NCI-H2227 (cell line): ENCODE data around the gene MAP3K12.
"Not testable (repeated sequence)": the region's sequence is repeated elsewhere in the genome, so short reads cannot be mapped to it uniquely, and the experiment has no call there.

Source experiments
- DNase-seq: peaks from one replicate; lab custom pipeline; 2025; ENCODE audit not compliant: unreplicated experiment; lab: John Stamatoyannopoulos, UW

MAP3K12 gene

DNA sequence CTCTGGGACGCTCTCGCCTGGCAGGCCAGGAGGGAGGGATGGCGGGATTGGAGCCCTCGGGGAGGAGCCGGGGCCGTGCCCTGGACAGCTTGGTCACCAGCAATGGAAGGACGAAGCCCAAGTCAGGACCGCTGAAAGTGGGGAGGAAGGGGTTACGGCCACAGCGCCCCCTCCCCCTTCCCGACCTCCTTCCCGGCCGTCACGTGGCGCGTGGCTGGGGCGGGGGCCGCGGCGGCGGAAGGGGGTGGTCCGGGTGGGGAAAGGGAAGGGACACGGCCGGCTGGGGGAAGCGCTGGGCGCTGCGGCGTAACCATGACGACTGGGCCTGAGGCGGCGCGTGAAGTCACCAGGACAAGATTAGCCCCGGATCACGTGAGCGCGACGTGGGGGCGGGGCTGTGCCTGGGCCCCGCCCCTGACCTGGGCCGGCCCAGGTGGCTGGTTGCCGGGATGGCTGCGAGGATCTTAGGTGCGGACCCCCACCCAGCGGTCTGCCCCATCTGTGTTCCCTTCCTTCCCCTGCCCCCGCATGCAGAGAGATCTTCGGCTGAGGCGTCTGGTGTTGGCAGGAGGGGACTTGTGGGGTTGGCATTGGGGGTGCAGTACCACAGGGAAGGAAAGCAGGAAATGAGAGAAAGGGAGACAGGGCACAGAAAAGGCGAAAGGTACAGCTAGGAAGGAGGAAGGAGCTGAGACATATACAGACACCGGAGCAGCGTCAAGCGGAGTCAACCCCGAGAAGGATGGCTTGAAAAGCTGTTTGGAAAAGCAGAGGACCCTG lies 6.2 kb downstream of the MAP3K12 start:
- DNase-seq = peak; percentile 95

GRCh38 chr12:53492188-53492587 lies 7.1 kb downstream of the MAP3K12 start:
- DNase-seq = peak; percentile 37

DNA sequence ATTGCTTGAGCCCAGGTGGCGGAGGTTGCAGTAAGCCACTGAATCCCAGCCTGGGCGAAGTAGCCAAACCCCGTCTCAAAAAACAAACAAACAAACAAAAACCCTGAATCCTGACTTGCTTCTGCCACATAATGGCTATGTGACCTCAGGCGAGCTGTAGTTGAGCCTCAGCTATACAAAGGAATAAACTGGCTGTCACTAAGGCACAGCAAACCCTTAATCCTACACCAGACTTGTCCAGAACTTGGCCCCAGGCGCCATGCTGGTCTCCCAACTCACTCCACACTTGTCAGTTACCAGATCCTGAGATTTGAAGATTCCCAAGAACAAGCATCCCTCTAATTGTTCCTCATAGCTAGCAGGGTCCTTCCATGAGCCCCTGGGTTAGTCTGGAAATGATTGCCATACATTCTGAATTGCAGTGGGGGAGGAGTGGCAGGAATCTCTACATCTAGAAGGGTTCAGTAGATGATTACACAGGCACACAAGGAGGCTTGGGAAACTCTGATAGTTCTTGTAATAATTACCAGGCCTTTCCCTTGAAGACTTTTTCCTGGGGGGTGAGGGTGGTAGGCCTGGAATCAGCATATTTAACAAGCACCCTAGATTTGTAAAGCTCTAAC lies 9.9 kb downstream of the MAP3K12 start:
- peak; percentile 24 for DNase-seq

- no peak for DNase-seq
Measured at GRCh38 chr12:53486736-53487487, 12.3 kb downstream of the MAP3K12 start.

DNA sequence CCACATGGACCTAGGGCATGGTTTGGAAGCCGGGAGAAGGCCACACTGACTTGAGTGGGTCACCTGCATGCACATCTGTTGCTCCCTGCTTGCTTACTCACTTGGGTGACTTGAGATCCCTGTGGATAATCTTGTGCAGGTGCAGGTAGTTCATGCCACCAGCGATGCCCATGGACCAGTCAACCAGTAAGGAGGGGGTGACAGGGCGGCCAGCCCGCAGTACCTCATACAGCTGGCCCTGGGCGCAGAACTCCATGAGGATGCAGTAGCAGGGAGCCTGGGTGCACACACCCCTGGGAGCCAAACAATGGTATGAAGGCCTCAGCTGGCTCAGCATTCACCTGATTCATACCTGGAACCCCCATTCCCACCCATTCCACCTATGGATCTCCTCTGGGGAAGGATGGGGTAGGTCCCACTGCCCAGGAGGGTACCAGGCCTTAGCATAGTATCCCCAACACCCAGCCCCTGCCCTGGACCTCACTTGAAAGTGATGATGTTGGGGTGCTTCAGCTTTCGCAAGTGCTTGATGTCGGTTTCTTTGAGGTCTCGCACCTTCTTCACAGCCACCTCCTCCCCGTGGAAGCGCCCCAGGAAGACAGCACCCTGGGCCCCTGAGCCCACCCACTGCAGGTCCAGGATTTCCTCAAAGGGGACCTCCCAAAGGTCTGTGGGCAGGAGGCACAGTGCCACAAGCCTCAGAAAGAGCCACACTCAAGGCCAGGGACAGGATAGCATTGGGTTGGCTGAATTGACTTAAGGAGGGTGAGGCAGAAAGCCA lies 13.1 kb downstream of the MAP3K12 start:
- DNase-seq = no peak

DNA sequence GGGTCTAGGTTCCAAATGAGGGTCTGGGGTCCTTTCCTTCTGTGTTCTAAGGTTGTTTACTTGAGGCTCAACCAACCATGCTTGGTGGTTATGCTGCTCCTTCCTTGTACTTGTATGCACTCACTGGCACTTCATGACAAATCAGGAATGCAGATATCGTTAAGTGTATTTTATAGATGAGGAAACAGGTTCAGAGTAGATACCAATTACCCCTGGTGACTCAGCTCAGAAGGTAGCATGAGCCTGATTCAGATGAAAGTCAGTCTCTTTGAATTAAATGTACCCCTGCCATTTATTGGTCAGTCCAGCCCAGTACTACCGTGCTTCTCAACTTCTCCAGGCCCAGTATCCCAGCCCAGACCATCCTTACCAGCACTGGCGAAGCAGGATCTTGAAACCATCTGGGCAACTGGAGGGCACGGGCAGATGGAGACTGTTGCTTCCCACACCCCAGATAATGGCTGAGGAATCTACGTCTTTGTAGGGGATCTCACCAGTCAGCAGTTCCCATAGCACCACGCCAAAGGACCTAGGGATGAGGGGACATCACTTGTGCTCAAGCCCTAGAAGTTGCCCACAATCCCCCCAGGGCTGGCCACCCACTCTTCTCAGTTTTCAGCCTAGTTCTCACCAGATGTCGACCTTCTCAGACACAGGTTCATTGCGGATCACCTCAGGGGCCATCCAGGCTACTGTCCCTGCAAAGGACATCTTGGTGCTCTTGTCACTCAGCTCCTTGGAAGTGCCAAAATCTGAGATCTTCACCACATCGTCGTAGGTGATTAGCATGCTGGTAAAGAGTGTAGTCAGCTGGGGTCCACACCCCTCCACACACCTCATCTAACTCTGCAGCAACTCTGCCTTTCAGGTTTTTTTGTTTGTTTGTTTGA lies 14.3 kb downstream of the MAP3K12 start:
- DNase-seq = no peak

DNA sequence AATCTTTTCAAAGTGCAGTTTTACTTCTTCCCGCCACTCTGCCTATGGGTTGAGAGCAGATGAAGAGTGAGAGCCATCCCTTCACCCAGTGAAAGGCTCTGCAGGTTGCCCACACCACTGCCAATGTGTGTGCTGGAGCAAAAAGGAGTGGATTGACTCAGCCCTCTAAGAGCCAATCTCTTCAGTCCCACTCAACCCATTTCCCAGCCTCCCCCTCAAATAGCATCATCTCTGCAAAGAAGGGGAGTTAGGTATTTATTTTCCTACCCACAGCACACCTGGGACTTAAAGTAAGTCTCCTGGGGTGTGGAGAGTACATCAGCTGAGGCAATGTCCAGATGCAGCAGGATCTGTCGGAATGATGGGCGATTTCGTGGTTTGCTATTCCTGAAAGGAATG lies 15.3 kb downstream of the MAP3K12 start:
- DNase-seq = no peak

GRCh38 chr12:53483225-53483978 lies 15.9 kb downstream of the MAP3K12 start:
- DNase-seq = no peak

GRCh38 chr12:53482626-53483168 lies 16.6 kb downstream of the MAP3K12 start:
- no peak for DNase-seq

DNA sequence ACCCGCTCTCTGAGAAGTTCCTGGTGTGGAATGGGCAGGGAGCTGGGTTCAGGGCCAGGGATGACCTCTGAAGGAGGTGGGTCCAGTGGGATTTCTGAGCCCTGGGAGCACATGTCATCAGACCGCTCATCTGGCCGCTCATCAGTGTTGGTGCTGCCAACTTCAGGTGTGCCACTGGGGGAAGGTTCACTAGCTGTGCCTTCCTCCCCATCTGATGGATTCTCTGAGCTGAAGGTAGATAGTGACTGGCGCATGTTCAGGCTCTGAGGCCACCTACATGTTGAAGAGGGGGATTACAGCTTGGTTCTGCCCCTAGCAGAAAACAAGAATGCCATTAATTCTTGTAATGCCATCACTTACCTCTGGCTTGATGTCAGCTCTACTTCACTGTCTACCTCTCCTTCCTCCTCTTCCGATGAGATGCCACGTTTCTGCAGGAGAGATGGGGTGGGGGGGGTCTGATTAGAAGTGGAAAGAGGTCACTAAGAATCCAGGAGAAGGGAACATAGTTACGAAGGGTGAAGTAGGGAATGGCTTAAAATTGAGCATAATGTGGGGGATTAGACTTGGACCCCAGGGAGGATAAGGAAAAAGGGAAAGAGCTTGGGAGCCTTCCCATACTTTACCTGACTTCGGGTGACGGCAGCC lies 17.2 kb downstream of the MAP3K12 start:
- peak; percentile 12 for DNase-seq

GRCh38 chr12:53481458-53481857 lies 17.8 kb downstream of the MAP3K12 start:
- not testable (repeated sequence) for DNase-seq

- DNase-seq = no peak
Measured at GRCh38 chr12:53480491-53481442, 18.5 kb downstream of the MAP3K12 start.

DNA sequence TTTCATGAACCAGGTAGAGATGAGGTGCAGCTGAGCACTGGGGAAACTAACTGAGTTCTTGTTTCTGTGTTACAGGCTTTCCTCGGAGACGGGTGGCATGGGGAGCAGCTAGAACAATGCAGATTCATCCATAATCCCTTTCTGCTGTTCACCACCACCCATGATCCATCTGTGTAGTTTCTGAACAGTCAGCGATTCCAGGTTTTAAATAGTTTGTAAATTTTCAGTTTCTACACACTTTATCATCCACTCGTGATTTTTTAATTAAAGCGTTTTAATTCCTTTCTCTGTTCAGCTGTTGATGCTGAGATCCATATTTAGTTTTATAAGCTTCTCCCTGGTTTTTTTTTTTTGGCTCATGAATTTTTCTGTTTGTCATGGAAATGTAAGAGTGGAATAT lies 19.9 kb downstream of the MAP3K12 start:
- no peak for DNase-seq

- DNase-seq = no peak
Measured at GRCh38 chr12:53478865-53479264, 20.4 kb downstream of the MAP3K12 start.

DNA sequence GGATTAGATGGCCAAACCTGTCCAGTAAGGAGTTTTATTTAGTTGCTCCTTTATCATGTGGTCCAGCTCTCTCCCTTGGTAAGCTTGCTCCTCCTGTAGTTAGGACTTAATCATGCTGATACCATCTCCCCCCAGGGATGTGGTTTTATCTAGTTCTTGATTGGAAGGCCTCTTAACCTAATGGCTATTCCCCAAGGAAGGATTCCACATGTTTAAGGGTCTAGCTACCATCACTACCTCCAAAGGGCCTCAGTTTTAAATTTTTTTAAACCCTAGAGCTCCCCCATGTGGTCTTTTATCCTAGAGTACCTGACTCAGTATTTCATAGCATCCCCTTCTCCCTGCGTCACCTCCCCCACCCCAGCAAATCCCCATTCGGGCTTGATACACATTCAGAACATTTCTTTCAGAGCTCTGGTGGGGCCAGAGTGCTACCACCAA lies 22.5 kb downstream of the MAP3K12 start:
- peak; percentile 17 for DNase-seq

- DNase-seq = no peak
Measured at GRCh38 chr12:53474819-53475218, 24.4 kb downstream of the MAP3K12 start.

DNA sequence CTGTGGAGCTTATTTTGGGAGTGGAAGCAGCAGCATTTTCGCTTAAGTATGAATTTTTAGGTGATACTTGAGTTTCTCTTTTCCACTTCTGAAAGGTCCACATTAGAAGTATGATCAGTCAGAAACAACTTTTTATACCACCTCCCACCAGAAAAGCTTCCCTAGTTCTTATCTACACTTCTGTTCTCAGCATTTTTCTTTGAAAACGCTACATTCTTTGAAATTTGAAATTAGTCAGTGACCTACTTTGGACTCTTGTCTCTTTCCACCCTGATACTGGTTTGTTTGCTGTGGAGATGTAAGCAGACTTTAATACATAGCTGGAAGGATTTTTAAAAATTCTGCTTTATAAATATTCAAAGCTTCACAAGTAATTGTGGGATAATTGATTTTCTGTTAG lies 25.2 kb downstream of the MAP3K12 start:
- no peak for DNase-seq
